ENCODE measurements around the gene GEMIN4. TPM values are rescaled to one million over a fixed set of nuclear protein-coding genes. Genes with fewer than 3 reads are reported as not detected.

The GEMIN4 gene
- total and polyA plus RNA-seq, 4 donors, result 8.1 to 15.8 (median 14.5) TPM

DNA sequence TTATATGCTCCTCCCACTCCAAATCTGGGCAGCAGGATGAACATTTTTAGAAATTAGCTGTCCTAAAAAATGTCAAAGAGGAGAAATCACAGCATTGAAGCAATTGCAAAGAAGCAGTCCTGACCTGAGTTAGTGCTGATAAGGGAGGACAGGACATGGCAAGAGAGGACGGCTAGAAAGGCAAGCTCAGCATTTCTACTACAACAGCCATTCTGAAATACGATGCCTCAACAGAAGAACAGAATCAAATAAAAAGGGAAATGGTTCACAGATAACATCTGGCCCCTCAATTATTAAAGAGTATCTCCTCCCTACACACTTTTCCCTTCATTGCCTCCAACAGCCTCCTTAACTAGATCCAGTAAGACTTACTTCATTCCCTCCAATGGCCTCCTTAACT lies 55.7 kb downstream of the GEMIN4 start:
- no peaks in the 10 kb centered on the region for H3K9me3 ChIP-seq (ENCODE audit: control insufficient read depth, insufficient read depth, low read length)
- 83% methylated on average over 2 of the region's 2 CpGs for WGBS (ENCODE audit: insufficient coverage)
- peaks cover 47% of the 10 kb centered on the region for H3K36me3 ChIP-seq (ENCODE audit: control insufficient read depth, insufficient read depth, low read length)
- no peak overlapping the region for H3K27ac ChIP-seq (ENCODE audit: low read depth, low read length)
- no peak overlapping the region for H3K4me3 ChIP-seq (ENCODE audit: low read depth, low read length)
- DNase-seq (ENCODE audit: low read depth in 4 of 6, low spot score in 6 of 6), result no peak
- H3K4me1 ChIP-seq (ENCODE audit: control insufficient read depth, insufficient read depth, low read length), result no peaks in the 10 kb centered on the region
- no peaks in the 10 kb centered on the region for H3K27me3 ChIP-seq (ENCODE audit: control insufficient read depth, insufficient read depth, low read length)

Other genes with a start within 250 kb of the GEMIN4 start
- gene VPS53, start 37.4 kb downstream of the GEMIN4 start, total RNA-seq, result 10 to 100 TPM; 21.2 to 22.6 TPM
- gene VPS53, start 37.4 kb downstream of the GEMIN4 start, polyA plus RNA-seq (ENCODE audit: insufficient read length in 2 of 2), result 10 to 100 TPM; 34.6 to 52.1 TPM
- gene TLCD3A, start 19.7 kb downstream of the GEMIN4 start, total RNA-seq, result 10 to 100 TPM; 11.3 to 17.7 TPM
- gene TLCD3A, start 19.7 kb downstream of the GEMIN4 start, polyA plus RNA-seq (ENCODE audit: insufficient read length in 2 of 2), result 10 to 100 TPM; 24.6 to 27.6 TPM
- 10 to 100 TPM; 44.1 to 68.7 TPM for gene GLOD4, start 30.0 kb upstream of the GEMIN4 start, total RNA-seq
- gene GLOD4, start 30.0 kb upstream of the GEMIN4 start, polyA plus RNA-seq (ENCODE audit: insufficient read length in 2 of 2), result 100 to 1,000 TPM; 113 to 119 TPM
- gene MRM3, start 30.1 kb upstream of the GEMIN4 start, total RNA-seq, result 10 to 100 TPM; 13.3 to 16.9 TPM
- gene MRM3, start 30.1 kb upstream of the GEMIN4 start, polyA plus RNA-seq (ENCODE audit: insufficient read length in 2 of 2), result 10 to 100 TPM; 14.9 to 15.8 TPM
- gene NXN, start 227.5 kb upstream of the GEMIN4 start, total RNA-seq, result 10 to 100 TPM; 25.7 to 60.6 TPM
- 10 to 100 TPM; 37.3 to 50.7 TPM for gene NXN, start 227.5 kb upstream of the GEMIN4 start, polyA plus RNA-seq (ENCODE audit: insufficient read length in 2 of 2)
- gene TIMM22, start 244.9 kb upstream of the GEMIN4 start, total RNA-seq, result 10 to 100 TPM; 11.8 to 18.9 TPM
- gene TIMM22, start 244.9 kb upstream of the GEMIN4 start, polyA plus RNA-seq (ENCODE audit: insufficient read length in 2 of 2), result 10 to 100 TPM; 18.6 to 19.1 TPM